H9 (cell line): ENCODE results near the gene NSMF. TPM values are rescaled to one million over a fixed set of nuclear protein-coding genes. Genes with fewer than 3 reads are reported as not detected.

Source experiments
- DNase-seq: peaks from one replicate; pipeline ENCODE4 v3.0.0-alpha.2; 2017
- H2AFZ ChIP-seq: one replicate; pipeline ENCODE4 v1.6.1; 2013; ENCODE audit warnings: mild to moderate bottlenecking, low read length, control low read depth, moderate library complexity
- H2AK5ac ChIP-seq: 2 replicates; pipeline ENCODE4 v1.6.1; 2013; ENCODE audit warnings: low read length, control low read depth, mixed read lengths; ENCODE audit not compliant: insufficient read length
- H2BK120ac ChIP-seq: one replicate; pipeline ENCODE4 v1.6.1; 2013; ENCODE audit warnings: low read depth, mild to moderate bottlenecking, low read length, control low read depth, inconsistent platforms; ENCODE audit not compliant: poor library complexity, severe bottlenecking
- H2BK12ac ChIP-seq: 2 replicates; pipeline ENCODE4 v1.6.1; 2013; ENCODE audit warnings: low read length, control low read depth, mixed read lengths, low read depth; ENCODE audit not compliant: insufficient read length
- H2BK15ac ChIP-seq: 2 replicates; pipeline ENCODE4 v1.6.1; 2013; ENCODE audit warnings: low read depth, low read length, control low read depth
- H2BK20ac ChIP-seq: one replicate; pipeline ENCODE4 v1.6.1; 2013; ENCODE audit warnings: low read depth, mild to moderate bottlenecking, low read length, control low read depth, inconsistent platforms; ENCODE audit not compliant: poor library complexity, severe bottlenecking
- H2BK5ac ChIP-seq: 2 replicates; pipeline ENCODE4 v1.6.1; 2013; ENCODE audit warnings: low read length, control low read depth, mixed read lengths; ENCODE audit not compliant: insufficient read length
- H3K14ac ChIP-seq: 2 replicates; pipeline ENCODE4 v1.6.1; 2013; ENCODE audit warnings: low read length, control low read depth; ENCODE audit not compliant: insufficient read depth
- H3K18ac ChIP-seq: 2 replicates; pipeline ENCODE4 v1.6.1; 2013; ENCODE audit warnings: low read depth, mild to moderate bottlenecking, mixed read lengths, low read length, control low read depth; ENCODE audit not compliant: insufficient read length
- H3K23ac ChIP-seq: 2 replicates; pipeline ENCODE4 v1.6.1; 2013; ENCODE audit warnings: low read length, control low read depth, mixed read lengths, low read depth; ENCODE audit not compliant: insufficient read length
- H3K23me2 ChIP-seq: 2 replicates; pipeline ENCODE4 v1.6.1; 2013; ENCODE audit warnings: low read depth, mild to moderate bottlenecking, mixed read lengths, low read length, control low read depth; ENCODE audit not compliant: insufficient read length, poor library complexity, severe bottlenecking
- H3K27ac ChIP-seq: 2 replicates; pipeline ENCODE4 v1.5.1; 2013; ENCODE audit warnings: low read length, control low read depth, mixed read lengths, low read depth; ENCODE audit not compliant: insufficient read length
- H3K27me3 ChIP-seq: 2 replicates; pipeline ENCODE4 v1.6.1; 2013; ENCODE audit warnings: low read length, control low read depth, inconsistent platforms; ENCODE audit not compliant: insufficient read depth
- H3K4ac ChIP-seq: 2 replicates; pipeline ENCODE4 v1.6.1; 2013; ENCODE audit warnings: low read depth, mild to moderate bottlenecking, control low read depth, inconsistent platforms, low read length, moderate library complexity
- H3K4me1 ChIP-seq: 2 replicates; pipeline ENCODE4 v1.6.1; 2013; ENCODE audit warnings: low read length, control low read depth, inconsistent platforms; ENCODE audit not compliant: insufficient read depth
- H3K4me2 ChIP-seq: 2 replicates; pipeline ENCODE4 v1.6.1; 2013; ENCODE audit warnings: low read length, control low read depth, mixed read lengths; ENCODE audit not compliant: insufficient read length, insufficient read depth
- H3K56ac ChIP-seq: 2 replicates; pipeline ENCODE4 v1.6.1; 2013; ENCODE audit warnings: low read depth, mild to moderate bottlenecking, mixed read lengths, low read length, control low read depth; ENCODE audit not compliant: insufficient read length
- H3K79me1 ChIP-seq: 2 replicates; pipeline ENCODE4 v1.6.1; 2013; ENCODE audit warnings: low read depth, mild to moderate bottlenecking, moderate library complexity, low read length, control low read depth, inconsistent platforms; ENCODE audit not compliant: insufficient read depth, poor library complexity, severe bottlenecking
- H3K79me2 ChIP-seq: 2 replicates; pipeline ENCODE4 v1.6.1; 2013; ENCODE audit warnings: low read length, control low read depth, inconsistent platforms; ENCODE audit not compliant: insufficient read depth
- H3K9ac ChIP-seq: 2 replicates; pipeline ENCODE4 v1.6.1; 2013; ENCODE audit warnings: low read length, control low read depth, mixed read lengths; ENCODE audit not compliant: insufficient read length; ENCODE audit errors: extremely low read depth
- H3K9me3 ChIP-seq: one replicate; pipeline ENCODE4 v1.6.1; 2013; ENCODE audit warnings: low read depth, low read length, inconsistent platforms; ENCODE audit not compliant: control insufficient read depth
- H3T11ph ChIP-seq: one replicate; pipeline ENCODE4 v1.6.1; 2013; ENCODE audit warnings: mild to moderate bottlenecking, low read length, control low read depth, inconsistent platforms
- H4K20me1 ChIP-seq: one replicate; pipeline ENCODE4 v1.6.1; 2013; ENCODE audit not compliant: control insufficient read depth, insufficient read length, insufficient read depth
- H4K5ac ChIP-seq: 2 replicates; pipeline ENCODE4 v1.6.1; 2013; ENCODE audit warnings: low read depth, mild to moderate bottlenecking, mixed read lengths, low read length, control low read depth; ENCODE audit not compliant: insufficient read length
- H4K8ac ChIP-seq: replicated peaks from 2 replicates; pipeline ENCODE4 v1.6.1; 2013; ENCODE audit warnings: low read length, control low read depth, mixed read lengths, low read depth; ENCODE audit not compliant: insufficient read length
- H4K91ac ChIP-seq: 2 replicates; pipeline ENCODE4 v1.6.1; 2013; ENCODE audit warnings: low read depth, mild to moderate bottlenecking, moderate library complexity, mixed read lengths, low read length, control low read depth; ENCODE audit not compliant: insufficient read length
- H3K27ac Mint-ChIP-seq, 3 experiments: 2 replicates in 2 of 3; 3 replicates in 1 of 3; pipeline ENCODE4 v1.8.0; 2020 to 2021; ENCODE audit warnings: mixed read lengths in 3 of 3, mild to moderate bottlenecking in 1 of 3, moderate library complexity in 1 of 3
- H3K27me3 Mint-ChIP-seq: 2 replicates; pipeline ENCODE4 v1.8.0; 2021; ENCODE audit warnings: low read depth, mild to moderate bottlenecking, moderate library complexity, mixed read lengths
- H3K36me3 Mint-ChIP-seq, 3 experiments: 2 replicates in 2 of 3; 3 replicates in 1 of 3; pipeline ENCODE4 v1.8.0; 2020 to 2021; ENCODE audit warnings: low read depth in 3 of 3, mixed read lengths in 3 of 3; ENCODE audit not compliant: insufficient read depth in 1 of 3
- H3K4me1 Mint-ChIP-seq, 2 experiments: 2 replicates each; pipeline ENCODE4 v1.8.0; 2020; ENCODE audit warnings: mixed read lengths in 2 of 2
- H3K4me3 Mint-ChIP-seq, 2 experiments: 2 replicates in 1 of 2; 3 replicates in 1 of 2; pipeline ENCODE4 v1.8.0; 2020 to 2021; ENCODE audit warnings: mild to moderate bottlenecking in 2 of 2, mixed read lengths in 2 of 2, moderate library complexity in 1 of 2
- H3K9me3 Mint-ChIP-seq, 2 experiments: 2 replicates in 1 of 2; 3 replicates in 1 of 2; pipeline ENCODE4 v1.8.0; 2020; ENCODE audit warnings: mild to moderate bottlenecking in 2 of 2, mixed read lengths in 2 of 2, moderate library complexity in 1 of 2
- WGBS: extraction: QIAGEN DNeasy Blood & Tissue Kit; methylation state at CpG from one replicate; pipeline ENCODE4 v1.1.7; 2013; ENCODE audit warnings: missing lambda C conversion rate, low lambda C conversion rate, mixed read lengths; ENCODE audit not compliant: insufficient read length; ENCODE audit errors: extremely low coverage; 5-methylcytosine and 5-hydroxymethylcytosine counted together
- total RNA-seq: library from RNA; stranded (reverse); gene quantifications from 2 replicates; pipeline ENCODE4 v1.2.1, GENCODE V29; 2021
- TF ChIP-seq, protein P1 (sequence below): fragments of 200-600 bp; sonication (generic); conservative IDR thresholded peaks from 3 replicates; pipeline ENCODE4 v1.8.0; 2021; ENCODE audit warnings: antibody characterized with exemption, mild to moderate bottlenecking

Gene NSMF
- total RNA-seq, 1 experiment from 2014 or later: 46.3 TPM

DNA sequence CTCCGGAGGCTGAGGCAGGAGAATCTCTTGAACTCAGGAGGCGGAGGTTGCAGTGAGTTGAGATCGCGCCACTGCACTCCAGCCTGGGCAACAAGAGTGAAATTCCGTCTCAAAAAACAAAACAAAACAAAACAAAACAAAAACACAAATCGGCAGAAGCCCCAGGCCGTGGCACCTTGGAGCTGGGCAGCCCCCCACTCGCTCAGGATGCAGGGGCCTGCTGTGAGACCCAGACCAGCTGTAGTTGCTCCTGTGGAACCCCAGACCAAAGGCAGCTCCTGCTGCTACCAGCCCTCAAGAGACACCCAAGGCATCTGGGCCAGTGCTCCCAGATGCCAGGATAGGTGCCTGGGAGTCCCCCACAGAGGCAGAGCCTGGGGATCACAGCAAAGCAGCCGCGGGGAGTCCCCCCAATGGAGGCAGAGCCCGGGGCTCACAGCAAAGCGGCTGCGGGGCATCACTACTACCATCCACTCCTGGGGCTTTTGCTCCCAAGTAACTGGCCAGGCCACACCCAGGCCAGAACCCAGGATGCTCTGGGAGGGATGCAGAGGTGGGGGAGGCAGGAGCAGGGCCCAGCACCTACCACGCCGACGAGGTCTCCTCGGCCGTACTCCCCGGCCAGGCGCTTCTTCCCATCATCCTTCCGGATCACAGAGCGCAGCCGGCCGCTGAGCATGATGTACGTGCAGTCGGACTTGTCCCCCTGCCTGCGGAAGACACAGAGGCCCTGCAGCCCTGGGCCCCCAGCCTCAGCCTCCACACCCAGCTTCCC, 37.7 kb upstream of the NSMF start:
- H3K18ac ChIP-seq: no peak overlapping the region
- no peak overlapping the region for H3K4ac ChIP-seq
- Mint-ChIP-seq H3K36me3 (peaks cover 0 to 3% (median 3%) of the 10 kb centered on the region in 3 experiments; a peak in 4 of 7 replicates), H3K4me1 (no peaks in the 10 kb centered on the region), H3K27me3 (peaks cover 6% of the 10 kb centered on the region), H3K9me3 (peaks cover 6 to 53% of the 10 kb centered on the region in 2 experiments), H3K27ac (no peak overlapping the region), H3K4me3 (no peak overlapping the region)
- H3K79me2 ChIP-seq: no peaks in the 10 kb centered on the region
- H2AK5ac ChIP-seq: no peak overlapping the region
- no peak overlapping the region for H3K23ac ChIP-seq
- no peaks in the 10 kb centered on the region for H3K4me1 ChIP-seq
- no peak overlapping the region for H2BK15ac ChIP-seq
- no peak overlapping the region for H3K27ac ChIP-seq
- no peak overlapping the region for H3K9ac ChIP-seq
- no peak overlapping the region for H2BK5ac ChIP-seq
- no peak for DNase-seq
- H3K4me2 ChIP-seq: no peak overlapping the region
- TF ChIP-seq, protein P1, sequence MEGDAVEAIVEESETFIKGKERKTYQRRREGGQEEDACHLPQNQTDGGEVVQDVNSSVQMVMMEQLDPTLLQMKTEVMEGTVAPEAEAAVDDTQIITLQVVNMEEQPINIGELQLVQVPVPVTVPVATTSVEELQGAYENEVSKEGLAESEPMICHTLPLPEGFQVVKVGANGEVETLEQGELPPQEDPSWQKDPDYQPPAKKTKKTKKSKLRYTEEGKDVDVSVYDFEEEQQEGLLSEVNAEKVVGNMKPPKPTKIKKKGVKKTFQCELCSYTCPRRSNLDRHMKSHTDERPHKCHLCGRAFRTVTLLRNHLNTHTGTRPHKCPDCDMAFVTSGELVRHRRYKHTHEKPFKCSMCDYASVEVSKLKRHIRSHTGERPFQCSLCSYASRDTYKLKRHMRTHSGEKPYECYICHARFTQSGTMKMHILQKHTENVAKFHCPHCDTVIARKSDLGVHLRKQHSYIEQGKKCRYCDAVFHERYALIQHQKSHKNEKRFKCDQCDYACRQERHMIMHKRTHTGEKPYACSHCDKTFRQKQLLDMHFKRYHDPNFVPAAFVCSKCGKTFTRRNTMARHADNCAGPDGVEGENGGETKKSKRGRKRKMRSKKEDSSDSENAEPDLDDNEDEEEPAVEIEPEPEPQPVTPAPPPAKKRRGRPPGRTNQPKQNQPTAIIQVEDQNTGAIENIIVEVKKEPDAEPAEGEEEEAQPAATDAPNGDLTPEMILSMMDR: no peak
- H3K9me3 ChIP-seq: no peaks in the 10 kb centered on the region
- H3T11ph ChIP-seq: no peak overlapping the region
- H3K14ac ChIP-seq: no peak overlapping the region
- no peak overlapping the region for H4K91ac ChIP-seq
- H4K20me1 ChIP-seq: peaks cover 2% of the 10 kb centered on the region
- H2BK12ac ChIP-seq: no peak overlapping the region
- no peaks in the 10 kb centered on the region for H3K23me2 ChIP-seq
- H4K8ac ChIP-seq: no peak overlapping the region
- H2AFZ ChIP-seq: no peak overlapping the region
- no CpG with 5 or more reads among the region's 27 CpGs for WGBS
- no peaks in the 10 kb centered on the region for H3K27me3 ChIP-seq
- H4K5ac ChIP-seq: no peak overlapping the region
- H2BK20ac ChIP-seq: no peak overlapping the region
- H3K56ac ChIP-seq: no peak overlapping the region
- H3K79me1 ChIP-seq: no peaks in the 10 kb centered on the region
- no peak overlapping the region for H2BK120ac ChIP-seq
